Lower leg skin (tissue), 3 donors: ENCODE data around the gene CCL24.

Experiments
- POLR2A ChIP-seq, 2 donors: fragments of 450-650 bp; IDR thresholded peaks; one replicate each; pipeline ENCODE4 v1.6.1; 2016 to 2017; ENCODE audit warnings: antibody characterized with exemption in 2 of 2, mild to moderate bottlenecking in 1 of 2, moderate library complexity in 1 of 2
- TF ChIP-seq, protein P1 (sequence below), 3 donors: fragments of 450-650 bp; IDR thresholded peaks; one replicate each; pipeline ENCODE4 v1.5.1; 2016; ENCODE audit warnings: antibody characterized with exemption in 3 of 3, mild to moderate bottlenecking in 3 of 3, moderate library complexity in 2 of 3

DNA sequence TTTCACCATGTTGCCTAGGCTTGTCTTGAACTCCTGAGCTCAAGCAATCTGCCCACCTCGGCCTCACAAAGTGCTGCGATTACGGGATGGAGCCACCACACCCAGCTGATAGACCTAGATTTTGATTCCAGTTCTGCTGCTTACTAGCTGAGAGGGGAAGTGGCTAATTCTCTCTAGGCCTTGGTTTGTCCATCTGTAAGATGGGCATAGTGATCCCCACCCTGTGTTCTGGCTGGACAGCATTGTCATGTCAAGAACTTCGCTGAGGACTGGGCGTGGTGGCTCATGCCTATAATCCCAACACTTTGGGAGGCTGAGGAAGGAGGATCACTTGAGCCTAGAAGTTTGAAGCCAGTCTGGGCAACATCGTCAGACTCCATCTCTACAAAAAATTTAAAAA is 17.4 kb upstream of the CCL24 start:
- TF ChIP-seq, protein P1, sequence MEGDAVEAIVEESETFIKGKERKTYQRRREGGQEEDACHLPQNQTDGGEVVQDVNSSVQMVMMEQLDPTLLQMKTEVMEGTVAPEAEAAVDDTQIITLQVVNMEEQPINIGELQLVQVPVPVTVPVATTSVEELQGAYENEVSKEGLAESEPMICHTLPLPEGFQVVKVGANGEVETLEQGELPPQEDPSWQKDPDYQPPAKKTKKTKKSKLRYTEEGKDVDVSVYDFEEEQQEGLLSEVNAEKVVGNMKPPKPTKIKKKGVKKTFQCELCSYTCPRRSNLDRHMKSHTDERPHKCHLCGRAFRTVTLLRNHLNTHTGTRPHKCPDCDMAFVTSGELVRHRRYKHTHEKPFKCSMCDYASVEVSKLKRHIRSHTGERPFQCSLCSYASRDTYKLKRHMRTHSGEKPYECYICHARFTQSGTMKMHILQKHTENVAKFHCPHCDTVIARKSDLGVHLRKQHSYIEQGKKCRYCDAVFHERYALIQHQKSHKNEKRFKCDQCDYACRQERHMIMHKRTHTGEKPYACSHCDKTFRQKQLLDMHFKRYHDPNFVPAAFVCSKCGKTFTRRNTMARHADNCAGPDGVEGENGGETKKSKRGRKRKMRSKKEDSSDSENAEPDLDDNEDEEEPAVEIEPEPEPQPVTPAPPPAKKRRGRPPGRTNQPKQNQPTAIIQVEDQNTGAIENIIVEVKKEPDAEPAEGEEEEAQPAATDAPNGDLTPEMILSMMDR (IDR thresholded peaks at IDR 0.05), result no peak
- TF ChIP-seq POLR2A (IDR thresholded peaks at IDR 0.05), result no peak
